Activated naive CD8-positive, alpha-beta T cell treated with anti-CD3 and anti-CD28 coated beads, Interleukin-2, amount 50 U/mL, for 16 hours (primary cell): ENCODE results near the gene HLA-A.

ENCODE experiments used
- DNase-seq: peaks from one replicate; pipeline ENCODE4 v3.0.0-alpha.2; 2020; ENCODE audit warnings: low read depth, low spot score

Gene HLA-A

DNA sequence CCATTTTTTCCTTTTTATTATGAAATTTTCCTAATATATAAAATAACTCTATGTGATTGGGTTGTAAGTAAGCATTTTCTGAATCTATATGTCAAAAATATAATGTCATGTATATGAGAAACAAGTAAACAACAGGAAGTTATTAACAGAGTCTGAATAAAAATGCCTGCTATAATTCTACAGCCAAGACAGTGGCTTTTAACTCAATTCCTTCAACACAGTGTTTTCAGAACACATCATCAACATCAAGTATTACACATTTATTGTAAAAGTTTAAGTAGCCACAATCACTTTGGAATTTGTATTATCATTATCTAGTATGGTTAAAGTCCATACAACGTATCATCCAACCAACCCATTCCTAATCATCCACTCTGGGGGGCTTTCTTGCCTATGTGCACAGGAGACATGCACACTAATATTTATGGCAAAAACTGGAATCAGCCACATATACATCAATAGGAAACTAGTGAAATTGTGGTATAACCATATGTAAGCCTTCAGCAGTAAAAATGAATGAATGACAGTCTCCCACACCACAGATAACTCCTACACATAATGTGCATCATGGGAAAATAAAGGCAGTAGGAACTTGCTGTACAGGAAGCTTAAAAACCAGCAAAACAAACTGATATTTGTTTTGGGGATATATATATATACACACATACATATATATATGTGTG lies 6.9 kb upstream of the HLA-A start:
- DNase-seq: no peak

DNA sequence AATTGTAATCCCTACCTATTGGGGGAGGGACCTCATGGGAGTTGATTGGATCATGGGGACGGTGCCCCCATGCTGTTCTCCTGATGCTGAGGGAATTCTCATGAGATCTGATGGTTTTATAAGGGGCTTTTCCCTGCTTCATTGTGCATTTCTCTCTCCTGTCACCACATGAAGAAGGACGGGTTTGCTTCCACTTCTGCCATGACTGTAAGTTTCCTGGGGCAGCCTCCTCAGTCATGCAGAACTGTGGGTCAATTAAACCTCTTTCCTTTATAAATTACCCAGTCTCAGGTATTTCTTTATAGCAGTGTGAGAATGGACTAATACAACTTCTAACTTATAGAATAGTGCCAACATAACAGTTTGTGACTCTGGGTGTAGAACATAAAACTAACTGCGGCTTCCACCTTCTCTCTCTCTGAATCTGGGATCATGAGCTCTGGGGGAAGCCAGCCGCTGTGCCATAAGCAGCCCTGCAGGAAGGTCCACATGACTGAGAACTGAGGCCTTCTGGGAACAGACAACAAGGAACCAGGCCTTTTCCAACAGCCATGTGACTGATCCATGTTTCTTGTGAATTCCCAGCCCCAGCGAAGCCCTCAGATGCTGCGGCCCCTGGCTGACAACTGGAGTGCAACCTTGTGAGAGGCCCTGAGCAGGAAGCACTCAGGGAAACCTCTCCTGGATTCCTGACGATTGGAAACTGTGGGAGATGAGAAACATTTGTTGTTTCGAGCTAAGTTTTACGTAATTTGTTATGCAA lies 3.4 kb upstream of the HLA-A start:
- DNase-seq: no peak

DNA sequence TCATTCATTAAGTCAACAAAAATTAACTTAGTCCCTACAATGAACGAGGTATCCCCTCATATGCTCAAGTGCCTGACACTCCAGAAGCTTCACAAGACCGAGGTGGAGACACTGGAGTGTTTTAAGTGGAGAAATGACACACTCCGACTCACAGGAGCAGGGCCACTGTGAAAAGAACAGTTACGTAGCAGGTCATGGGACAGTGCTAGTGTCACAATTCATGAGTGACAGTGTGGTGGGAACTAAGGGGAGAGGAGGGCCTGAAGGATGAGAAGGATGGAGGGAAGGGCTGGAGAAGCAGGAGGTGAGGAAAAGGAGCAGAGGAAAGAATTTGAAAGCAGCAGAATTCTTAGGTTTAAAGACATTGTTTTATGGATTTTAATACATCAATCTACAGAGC lies 1.3 kb upstream of the HLA-A start:
- no peak for DNase-seq

DNA sequence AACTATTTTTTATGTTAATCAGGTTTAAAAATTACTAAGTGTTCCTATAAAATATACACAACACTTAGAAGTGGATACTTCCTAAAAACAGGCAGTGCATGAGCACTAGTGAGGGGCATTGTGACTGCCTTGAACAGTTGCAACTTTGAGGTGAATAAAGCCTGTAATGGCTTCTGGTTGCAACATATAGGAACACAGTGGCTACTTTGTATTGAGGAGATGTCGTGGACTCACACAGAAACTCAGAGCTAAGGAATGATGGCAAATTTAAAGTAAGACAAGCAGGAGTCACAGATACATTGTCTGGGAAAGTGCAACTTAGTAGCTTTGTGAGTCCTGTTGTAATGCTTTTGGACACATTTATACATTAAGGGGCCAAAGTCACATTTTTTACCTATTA lies 861 bp upstream of the HLA-A start:
- DNase-seq: no peak

DNA sequence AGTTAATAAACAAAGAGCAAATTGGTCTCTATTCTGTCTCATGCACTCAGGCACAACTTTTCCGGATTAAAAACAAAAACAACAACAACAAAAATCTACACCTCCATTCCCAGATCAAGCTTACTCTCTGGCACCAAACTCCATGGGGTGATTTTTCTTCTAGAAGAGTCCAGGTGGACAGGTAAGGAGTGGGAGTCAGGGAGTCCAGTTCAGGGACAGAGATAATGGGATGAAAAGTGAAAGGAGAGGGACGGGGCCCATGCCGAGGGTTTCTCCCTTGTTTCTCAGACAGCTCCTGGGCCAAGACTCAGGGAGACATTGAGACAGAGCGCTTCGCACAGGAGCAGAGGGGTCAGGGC lies 437 bp upstream of the HLA-A start:
- no peak for DNase-seq

DNA sequence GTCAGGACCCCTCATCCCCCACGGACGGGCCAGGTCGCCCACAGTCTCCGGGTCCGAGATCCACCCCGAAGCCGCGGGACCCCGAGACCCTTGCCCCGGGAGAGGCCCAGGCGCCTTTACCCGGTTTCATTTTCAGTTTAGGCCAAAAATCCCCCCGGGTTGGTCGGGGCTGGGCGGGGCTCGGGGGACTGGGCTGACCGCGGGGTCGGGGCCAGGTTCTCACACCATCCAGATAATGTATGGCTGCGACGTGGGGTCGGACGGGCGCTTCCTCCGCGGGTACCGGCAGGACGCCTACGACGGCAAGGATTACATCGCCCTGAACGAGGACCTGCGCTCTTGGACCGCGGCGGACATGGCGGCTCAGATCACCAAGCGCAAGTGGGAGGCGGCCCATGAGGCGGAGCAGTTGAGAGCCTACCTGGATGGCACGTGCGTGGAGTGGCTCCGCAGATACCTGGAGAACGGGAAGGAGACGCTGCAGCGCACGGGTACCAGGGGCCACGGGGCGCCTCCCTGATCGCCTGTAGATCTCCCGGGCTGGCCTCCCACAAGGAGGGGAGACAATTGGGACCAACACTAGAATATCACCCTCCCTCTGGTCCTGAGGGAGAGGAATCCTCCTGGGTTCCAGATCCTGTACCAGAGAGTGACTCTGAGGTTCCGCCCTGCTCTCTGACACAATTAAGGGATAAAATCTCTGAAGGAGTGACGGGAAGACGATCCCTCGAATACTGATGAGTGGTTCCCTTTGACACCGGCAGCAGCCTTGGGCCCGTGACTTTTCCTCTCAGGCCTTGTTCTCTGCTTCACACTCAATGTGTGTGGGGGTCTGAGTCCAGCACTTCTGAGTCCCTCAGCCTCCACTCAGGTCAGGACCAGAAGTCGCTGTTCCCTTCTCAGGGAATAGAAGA lies 978 bp downstream of the HLA-A start:
- no peak for DNase-seq

DNA sequence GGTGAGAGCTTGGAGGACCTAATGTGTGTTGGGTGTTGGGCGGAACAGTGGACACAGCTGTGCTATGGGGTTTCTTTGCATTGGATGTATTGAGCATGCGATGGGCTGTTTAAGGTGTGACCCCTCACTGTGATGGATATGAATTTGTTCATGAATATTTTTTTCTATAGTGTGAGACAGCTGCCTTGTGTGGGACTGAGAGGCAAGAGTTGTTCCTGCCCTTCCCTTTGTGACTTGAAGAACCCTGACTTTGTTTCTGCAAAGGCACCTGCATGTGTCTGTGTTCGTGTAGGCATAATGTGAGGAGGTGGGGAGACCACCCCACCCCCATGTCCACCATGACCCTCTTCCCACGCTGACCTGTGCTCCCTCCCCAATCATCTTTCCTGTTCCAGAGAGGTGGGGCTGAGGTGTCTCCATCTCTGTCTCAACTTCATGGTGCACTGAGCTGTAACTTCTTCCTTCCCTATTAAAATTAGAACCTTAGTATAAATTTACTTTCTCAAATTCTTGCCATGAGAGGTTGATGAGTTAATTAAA lies 3.0 kb downstream of the HLA-A start:
- DNase-seq: no peak

DNA sequence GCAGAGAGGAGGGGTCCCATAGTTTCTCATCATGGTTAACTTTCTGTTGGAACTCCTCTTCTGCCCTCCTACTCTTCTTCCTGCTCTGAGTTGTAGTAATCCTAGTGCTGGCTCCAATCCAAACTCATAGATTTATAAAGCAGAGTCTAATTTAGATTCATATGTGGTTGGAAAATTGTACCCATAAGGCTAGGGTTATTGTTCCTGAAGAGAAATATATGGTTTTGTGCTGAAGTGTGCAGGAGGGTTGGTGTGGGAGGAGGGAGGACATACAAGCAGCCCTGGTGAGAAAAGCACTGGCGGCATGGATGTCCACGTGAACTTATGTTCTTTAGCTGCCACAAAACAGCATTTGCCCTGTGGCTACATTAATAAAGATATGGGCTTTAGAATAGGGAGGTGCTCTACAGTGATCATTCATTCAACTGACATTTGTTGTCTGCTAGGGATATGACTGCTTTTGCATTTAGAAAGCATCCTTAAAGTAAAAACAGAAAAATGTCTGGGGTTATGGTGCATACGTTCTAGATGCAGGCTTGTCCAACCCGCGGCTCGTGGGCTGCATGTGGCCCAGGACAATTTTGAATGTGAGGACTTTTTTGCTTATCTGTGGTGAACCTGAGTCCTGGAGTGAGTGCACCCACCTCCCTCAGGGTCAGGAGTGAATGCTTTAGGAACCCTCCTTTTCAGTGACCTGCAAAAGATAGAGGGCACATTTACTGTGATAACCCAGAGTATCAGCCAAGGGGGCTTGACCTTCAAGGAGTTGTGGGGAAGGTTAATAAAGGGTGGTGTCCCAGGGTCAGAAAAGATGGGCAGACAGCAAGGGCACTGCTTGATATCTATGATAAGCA lies 4.1 kb downstream of the HLA-A start:
- no peak for DNase-seq

DNA sequence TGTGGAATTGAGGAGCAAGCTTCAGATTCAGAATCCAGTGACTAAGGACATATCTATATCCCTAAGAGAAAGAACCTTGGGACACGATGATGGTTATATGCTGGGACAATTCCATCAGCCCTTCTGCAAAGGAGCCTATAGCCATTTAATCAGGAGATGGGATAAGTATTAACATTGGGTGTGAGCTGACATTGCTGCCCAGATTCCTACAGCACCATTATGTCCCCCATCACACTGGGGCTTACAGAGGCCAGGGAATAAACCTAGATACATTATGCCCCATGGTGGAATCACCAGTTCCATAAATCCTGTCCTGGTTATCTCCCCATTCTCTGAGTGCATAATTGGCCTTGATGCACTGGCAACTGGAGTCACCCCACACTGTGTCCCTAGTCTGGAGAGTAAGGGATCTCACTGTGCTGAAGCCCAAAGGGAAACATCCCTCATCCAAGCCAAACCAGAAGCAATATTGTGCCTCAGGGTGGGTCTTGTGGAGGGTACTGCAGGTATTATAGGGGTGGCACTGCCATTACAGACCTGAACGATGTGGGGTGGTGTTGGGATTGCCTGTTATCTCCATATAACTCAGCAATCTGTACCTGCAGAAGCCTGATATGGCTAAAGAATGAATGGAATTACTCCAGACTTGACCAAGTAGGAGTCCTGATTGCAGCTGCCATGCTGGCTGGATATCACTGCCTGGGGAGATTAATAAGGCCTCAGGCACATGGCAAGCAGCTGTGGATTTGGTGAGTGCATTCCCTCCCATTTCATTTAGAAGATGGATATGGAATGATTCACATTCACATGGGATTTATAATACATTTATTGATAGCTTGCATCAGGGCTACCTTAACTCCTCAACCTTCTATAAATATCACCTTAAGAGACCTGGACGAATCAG lies 5.0 kb downstream of the HLA-A start:
- DNase-seq: no peak

DNA sequence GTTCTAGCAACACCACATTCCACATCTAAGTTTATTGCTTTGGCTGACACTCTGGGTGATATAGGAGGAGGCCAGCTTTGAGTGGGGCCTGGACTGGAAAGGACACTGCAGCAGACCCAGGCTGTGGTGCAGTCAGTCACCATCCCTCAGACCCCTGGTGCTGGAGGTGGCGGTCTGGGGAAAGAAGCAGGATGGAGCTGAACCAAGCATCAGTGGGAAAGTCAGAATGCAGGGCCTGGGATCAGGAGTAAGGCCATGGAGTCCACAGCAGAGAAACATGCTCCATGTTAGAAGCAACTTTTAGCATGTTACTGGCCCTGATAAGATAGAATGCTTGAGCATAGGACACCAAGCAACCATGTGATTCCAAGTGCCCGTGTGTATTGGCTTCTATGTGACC lies 5.9 kb downstream of the HLA-A start:
- no peak for DNase-seq

DNA sequence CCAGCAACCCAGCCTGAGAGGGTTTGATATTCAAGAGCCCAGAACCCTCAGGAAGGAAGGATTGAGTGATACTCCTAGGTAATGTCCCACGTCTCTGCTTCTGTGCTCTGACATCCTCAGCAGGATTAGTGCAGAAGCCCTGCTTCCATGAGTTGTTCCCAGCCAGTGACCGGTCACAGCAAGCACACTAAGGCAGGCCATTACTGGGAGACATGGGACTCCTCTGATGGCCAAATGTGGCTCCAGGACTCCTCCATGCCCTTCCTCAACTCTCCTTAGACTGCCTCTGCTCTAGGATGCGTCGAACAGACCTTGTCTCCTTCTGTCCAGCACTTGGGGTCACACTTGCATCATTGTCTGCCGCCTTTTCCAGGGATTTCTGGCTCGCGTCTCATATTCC lies 7.6 kb downstream of the HLA-A start:
- DNase-seq: no peak

DNA sequence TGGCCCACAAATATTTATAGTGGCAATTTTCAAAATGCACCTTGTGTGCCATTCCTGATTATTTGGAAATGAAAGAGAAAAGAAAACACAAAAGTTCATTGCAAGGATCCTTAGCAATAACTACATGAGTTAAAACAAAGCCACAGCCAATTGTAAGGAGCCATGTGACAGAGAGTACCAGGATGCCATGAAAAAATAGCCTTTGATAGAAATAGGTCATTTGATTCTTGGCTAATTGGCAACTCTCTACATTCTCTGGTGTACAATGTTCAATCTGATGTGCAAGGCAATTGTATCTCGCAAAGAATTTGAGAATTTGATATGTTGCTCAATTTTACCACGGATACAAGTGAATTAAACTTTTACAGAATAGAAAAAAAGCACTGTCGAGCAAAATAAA lies 9.6 kb downstream of the HLA-A start:
- no peak for DNase-seq

DNA sequence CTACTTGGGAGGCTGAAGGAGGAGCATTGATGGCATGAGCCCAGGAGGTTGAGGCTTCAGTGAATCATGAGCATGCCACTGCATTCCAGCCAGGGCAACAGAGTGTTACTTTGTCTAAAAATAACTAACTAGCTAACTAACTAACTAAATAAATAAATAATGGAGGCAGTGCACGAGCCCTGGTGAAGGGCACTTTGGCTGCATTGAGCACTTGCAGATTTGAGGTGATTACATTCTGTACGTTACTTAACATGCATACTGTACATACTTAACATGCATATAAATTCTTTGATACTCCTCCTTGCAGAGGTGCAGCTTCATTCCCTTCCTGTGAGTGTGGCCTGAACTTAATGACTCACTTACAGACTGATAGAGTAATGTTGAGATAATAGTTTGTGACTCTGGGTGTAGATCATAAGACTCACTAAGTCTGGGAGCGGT lies 10.7 kb downstream of the HLA-A start:
- DNase-seq: no peak

DNA sequence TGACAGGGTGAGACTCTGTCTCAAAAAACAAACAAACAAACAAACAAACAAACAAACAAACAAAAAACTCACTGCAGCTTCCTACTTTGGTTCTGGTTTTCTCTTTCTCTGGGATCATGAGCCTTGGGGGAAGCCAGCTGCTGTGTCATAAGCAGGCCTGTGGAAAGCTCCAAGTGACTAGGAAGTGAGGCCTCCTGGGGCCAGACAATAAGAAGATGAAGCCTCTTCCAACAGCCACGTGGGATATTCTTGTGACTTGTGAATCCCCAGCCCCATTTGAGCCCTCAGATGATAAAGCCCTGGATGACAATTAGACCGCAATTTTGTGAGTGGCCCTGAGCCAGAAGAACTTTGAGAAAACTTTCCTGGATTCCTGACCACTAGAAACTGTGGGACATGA lies 11.4 kb downstream of the HLA-A start:
- no peak for DNase-seq

DNA sequence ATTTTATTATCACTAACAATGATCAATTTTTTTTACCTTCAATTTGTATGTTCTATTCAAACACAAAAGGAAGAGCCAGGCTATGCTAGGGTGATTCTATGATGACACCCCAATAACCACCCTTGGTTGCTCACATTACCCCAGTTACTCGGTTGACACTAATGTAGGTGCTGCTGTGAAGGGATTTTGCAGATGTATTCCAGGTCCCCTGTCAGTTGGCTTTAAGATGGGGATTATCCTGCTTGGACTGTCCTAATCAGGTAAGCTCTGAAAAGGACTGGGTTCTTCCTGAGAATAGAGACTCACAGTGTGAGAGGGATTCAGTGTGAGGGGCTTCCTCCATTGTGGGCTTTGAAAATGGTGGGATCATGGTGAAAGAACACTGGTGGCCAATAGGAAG lies 11.9 kb downstream of the HLA-A start:
- no peak for DNase-seq

DNA sequence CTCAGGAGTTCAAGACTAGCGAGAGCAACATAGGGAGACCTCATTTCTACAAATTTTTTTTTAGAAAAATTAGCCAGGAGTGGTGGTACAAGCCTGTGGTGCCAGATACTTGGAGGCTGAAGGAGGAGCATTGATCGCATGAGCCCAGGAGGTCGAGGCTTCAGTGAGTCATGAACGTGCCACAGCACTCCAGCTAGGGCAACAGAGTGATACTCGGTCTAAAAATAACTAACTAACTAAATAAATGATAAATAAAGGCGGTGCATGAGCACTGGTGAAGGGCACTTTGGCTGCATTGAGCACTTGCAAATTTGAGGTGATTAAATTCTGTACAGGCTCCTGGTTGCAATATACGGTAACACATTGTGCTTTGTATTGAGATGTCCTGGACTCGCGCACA lies 13.5 kb downstream of the HLA-A start:
- no peak for DNase-seq

DNA sequence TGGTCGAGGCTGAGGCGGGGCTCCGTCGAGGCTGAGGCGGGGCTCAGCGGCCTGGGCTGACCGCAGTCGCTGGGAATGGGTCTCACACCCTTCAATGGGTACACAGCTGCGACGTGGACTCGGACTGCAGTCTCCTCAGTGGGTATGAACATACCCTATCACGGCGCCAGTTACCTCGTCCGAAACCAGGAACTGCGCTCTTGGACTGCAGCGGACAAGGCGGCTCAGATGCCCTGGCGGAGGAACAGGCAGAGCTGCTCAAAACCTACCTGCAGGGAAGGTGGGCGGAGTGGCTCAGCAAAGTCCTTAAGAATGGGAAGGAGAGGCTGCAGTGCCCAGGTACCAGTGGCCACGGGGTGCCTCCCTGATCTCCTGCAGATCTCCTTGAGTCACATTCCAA lies 14.2 kb downstream of the HLA-A start:
- DNase-seq: no peak

DNA sequence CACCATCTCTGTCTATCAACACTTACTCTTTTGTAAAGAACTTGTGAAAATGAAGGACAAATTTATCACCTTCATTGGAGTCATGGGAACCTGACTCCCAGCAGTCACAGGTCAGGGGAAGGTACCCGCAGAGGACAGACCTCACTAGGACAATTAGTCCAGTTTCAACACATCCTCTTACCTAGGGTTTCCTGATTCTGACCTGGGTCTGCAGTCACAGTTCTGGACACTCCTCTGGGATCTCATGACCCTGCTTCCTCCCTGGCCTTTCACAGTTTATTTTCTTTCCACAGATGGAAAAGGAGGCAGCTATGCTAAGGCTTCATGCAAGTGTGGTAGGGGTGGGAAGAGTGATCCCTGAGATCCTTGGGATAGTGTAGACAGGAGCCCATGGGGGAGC lies 15.7 kb downstream of the HLA-A start:
- DNase-seq: no peak

DNA sequence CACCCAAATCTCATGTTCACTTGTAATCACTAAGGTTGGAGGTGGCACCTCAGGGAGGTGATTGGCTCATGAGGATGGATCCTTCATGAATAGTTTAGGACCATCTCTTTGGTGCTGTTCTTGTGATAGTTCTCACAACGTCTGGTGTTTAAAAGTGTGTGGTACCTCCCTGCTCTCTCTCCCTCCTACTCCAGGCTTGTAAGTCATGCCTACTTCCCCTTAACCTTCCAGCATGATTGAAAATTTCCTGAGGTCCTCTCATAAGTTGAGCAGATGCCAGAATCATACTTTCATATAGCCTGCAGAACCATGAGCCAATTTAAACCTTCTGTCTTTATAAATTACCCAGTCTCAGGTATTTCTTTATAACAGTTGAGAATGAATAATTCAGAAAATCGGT lies 16.6 kb downstream of the HLA-A start:
- DNase-seq: no peak

DNA sequence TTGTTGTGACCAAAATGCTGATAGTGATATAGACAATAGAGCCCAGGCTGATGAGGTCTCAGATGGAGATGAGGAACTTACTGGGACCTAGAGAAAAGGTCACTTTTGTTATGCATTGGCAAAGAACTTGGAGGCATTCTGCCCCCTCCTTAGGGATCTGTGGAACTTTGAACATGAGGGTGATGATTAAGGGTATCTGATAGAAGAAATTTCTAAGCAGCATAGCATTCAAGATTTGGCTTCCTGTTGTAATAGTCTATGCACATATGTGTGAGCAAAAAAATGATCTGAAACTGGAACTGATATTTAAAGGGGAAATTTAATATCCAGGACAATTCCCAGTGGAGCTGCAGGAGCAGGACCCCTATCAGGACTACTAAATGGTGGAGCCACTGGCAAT lies 17.1 kb downstream of the HLA-A start:
- no peak for DNase-seq
